Activated CD4-positive, CD25-positive, alpha-beta regulatory T cell treated with anti-CD3 and anti-CD28 coated beads, Interleukin-2, amount 50 U/mL, for 72 hours (primary cell): ENCODE data around the gene HOXA7.

ENCODE experiments used
- DNase-seq: peaks from one replicate; pipeline ENCODE4 v3.0.0; 2021

HOXA7 gene

GRCh38 chr7:27116031-27116961, 40.2 kb downstream of the HOXA7 start:
- DNase-seq: no peak

- no peak for DNase-seq
These were observed 41.1 kb downstream of the HOXA7 start for GRCh38 chr7:27115221-27116026.

- DNase-seq: no peak
These were observed 41.6 kb downstream of the HOXA7 start for GRCh38 chr7:27114881-27115220.

GRCh38 chr7:27113991-27114769, 42.3 kb downstream of the HOXA7 start:
- DNase-seq: no peak

GRCh38 chr7:27112955-27113949, 43.2 kb downstream of the HOXA7 start:
- DNase-seq: no peak

- no peak for DNase-seq
These were observed 44.1 kb downstream of the HOXA7 start for GRCh38 chr7:27112361-27112760.

GRCh38 chr7:27111751-27112277, 44.7 kb downstream of the HOXA7 start:
- no peak for DNase-seq

- no peak for DNase-seq
These were observed 45.3 kb downstream of the HOXA7 start for GRCh38 chr7:27111042-27111750.

GRCh38 chr7:27110186-27111031, 46.1 kb downstream of the HOXA7 start:
- DNase-seq: no peak

- DNase-seq: no peak
These were observed 46.8 kb downstream of the HOXA7 start for GRCh38 chr7:27109466-27110185.

- no peak for DNase-seq
These were observed 47.9 kb downstream of the HOXA7 start for GRCh38 chr7:27108390-27109127.

- DNase-seq: no peak
These were observed 48.8 kb downstream of the HOXA7 start for GRCh38 chr7:27107391-27108381.

- DNase-seq: no peak
These were observed 49.6 kb downstream of the HOXA7 start for GRCh38 chr7:27106901-27107240.

GRCh38 chr7:27106181-27106900, 50.1 kb downstream of the HOXA7 start:
- no peak for DNase-seq

- DNase-seq: no peak
These were observed 51.0 kb downstream of the HOXA7 start for GRCh38 chr7:27105301-27106031.
